LNCAP (cell line): ENCODE data around the gene ATP1A2.

Source experiments
- CTCF ChIP-seq: fragments of 450-650 bp; IDR thresholded peaks from 2 replicates; pipeline ENCODE4 v1.5.1; 2017; ENCODE audit warnings: mild to moderate bottlenecking

The ATP1A2 gene

GRCh38 chr1:160087118-160087662 is 28.4 kb upstream of the ATP1A2 start:
- TF ChIP-seq CTCF: no peak

GRCh38 chr1:160089883-160090282 is 25.7 kb upstream of the ATP1A2 start:
- TF ChIP-seq CTCF: no peak

- TF ChIP-seq CTCF: no peak
Observed at GRCh38 chr1:160090760-160091159, 24.8 kb upstream of the ATP1A2 start.

GRCh38 chr1:160091666-160092223 is 23.8 kb upstream of the ATP1A2 start:
- no peak for TF ChIP-seq CTCF

GRCh38 chr1:160092366-160093068 is 23.0 kb upstream of the ATP1A2 start:
- TF ChIP-seq CTCF: no peak

GRCh38 chr1:160093069-160093395 is 22.5 kb upstream of the ATP1A2 start:
- TF ChIP-seq CTCF: no peak

- no peak for TF ChIP-seq CTCF
Observed at GRCh38 chr1:160093624-160094290, 21.8 kb upstream of the ATP1A2 start.
